Measurements from ENCODE around the gene TOMM6.
"Not testable (repeated sequence)": the region's sequence is repeated elsewhere in the genome, so short reads cannot be mapped to it uniquely, and the experiment has no call there.

The TOMM6 gene

DNA sequence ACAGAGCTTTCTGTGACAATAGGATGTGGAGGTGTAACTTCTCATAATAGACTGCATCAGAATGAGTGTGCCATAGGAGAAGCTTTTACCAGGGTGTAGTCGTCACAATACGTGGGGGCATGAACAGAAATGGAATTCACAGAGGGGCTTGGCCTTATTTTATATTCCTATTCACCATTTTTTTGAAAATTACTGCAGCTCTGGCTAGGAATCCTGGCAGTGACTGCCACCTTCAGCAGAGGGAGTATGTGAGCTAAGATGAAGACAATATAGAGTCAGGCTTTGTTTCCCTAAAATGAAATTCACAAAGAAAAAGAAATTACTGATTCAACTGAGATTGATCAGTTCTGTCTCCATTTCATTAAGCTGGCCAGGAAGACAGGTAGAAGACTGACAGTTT, 13.9 kb downstream of the TOMM6 start:
- ChIA-PET POLR2A (no interaction called here), CTCF (interaction anchor here (0.8 to 3.6 kb wide), 18 partner anchors 10 to 266 kb away, joined by 3 to 38 read pairs (median 3); partner anchors contain the start of gene TOMM6)
- TF ChIP-seq, protein P1, sequence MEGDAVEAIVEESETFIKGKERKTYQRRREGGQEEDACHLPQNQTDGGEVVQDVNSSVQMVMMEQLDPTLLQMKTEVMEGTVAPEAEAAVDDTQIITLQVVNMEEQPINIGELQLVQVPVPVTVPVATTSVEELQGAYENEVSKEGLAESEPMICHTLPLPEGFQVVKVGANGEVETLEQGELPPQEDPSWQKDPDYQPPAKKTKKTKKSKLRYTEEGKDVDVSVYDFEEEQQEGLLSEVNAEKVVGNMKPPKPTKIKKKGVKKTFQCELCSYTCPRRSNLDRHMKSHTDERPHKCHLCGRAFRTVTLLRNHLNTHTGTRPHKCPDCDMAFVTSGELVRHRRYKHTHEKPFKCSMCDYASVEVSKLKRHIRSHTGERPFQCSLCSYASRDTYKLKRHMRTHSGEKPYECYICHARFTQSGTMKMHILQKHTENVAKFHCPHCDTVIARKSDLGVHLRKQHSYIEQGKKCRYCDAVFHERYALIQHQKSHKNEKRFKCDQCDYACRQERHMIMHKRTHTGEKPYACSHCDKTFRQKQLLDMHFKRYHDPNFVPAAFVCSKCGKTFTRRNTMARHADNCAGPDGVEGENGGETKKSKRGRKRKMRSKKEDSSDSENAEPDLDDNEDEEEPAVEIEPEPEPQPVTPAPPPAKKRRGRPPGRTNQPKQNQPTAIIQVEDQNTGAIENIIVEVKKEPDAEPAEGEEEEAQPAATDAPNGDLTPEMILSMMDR (IDR thresholded peaks at IDR 0.05; ENCODE audit: control extremely low read depth, extremely low read depth, low read depth, missing control alignments), result peak; percentile 54
- no peak for DNase-seq (ENCODE audit: extremely low spot score)

- DNase-seq (ENCODE audit: extremely low spot score), result no peak
- CTCF ChIA-PET, result interaction anchor here (0.8 to 5.1 kb wide), 2 partner anchors 19 to 238 kb away, joined by 3 to 24 read pairs; partner anchors contain the start of gene TOMM6
- TF ChIP-seq, protein P1 (IDR thresholded peaks at IDR 0.05; ENCODE audit: control extremely low read depth, extremely low read depth, low read depth, missing control alignments), result no peak
- POLR2A ChIA-PET, result no interaction called here
Observed at GRCh38 chr6:41805830-41806774, 18.6 kb downstream of the TOMM6 start.

DNA sequence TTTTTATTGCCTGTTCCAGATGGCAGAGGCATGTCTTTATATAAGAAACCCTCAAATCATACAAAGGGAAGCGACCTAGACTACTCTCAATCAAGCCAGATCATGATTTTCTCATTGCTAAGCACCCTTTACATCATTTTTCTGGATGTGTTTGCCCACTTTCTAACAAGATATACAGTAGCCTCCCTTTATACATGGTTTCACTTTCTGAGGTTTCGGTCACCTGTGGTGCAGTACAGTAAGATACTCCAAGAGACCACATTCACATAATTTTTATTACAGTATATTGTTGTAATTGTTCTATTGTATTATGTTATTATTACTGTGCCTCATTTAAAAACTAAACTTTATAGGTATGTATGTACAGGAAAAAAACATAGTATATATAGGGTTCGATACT, 23.6 kb downstream of the TOMM6 start:
- TF ChIP-seq, protein P1 (IDR thresholded peaks at IDR 0.05; ENCODE audit: control extremely low read depth, extremely low read depth, low read depth, missing control alignments), result no peak

GRCh38 chr6:41811946-41812345, 24.5 kb downstream of the TOMM6 start:
- POLR2A ChIA-PET; DNase-seq (ENCODE audit: extremely low spot score); CTCF ChIA-PET: not testable (repeated sequence)

More for the DNA sequence above, 23.6 kb downstream of the TOMM6 start:
- DNase-seq (ENCODE audit: extremely low spot score), result no peak
- CTCF ChIA-PET, result no interaction called here
- POLR2A ChIA-PET, result no interaction called here

DNA sequence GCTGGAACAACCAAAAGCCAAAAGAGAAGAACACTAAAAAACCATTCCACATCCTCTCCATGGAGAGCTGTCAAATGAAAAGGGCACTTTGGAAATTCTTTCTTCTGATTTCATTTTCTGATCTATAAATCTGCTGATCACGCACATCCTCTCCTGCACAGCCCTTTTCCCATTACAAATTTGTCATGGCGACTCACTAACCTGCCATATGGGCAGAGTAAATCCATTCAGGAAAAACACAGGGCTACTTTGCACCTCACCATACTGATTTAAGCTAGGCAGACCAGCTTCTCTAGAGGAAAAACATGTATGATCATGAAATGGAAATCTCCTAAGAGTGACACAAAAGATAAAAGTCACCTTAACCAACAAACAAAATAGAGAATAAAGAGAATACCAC, 26.0 kb downstream of the TOMM6 start:
- TF ChIP-seq, protein P1 (IDR thresholded peaks at IDR 0.05; ENCODE audit: control extremely low read depth, extremely low read depth, low read depth, missing control alignments), result no peak
- no peak for DNase-seq (ENCODE audit: extremely low spot score)
- POLR2A ChIA-PET, result no interaction called here
- CTCF ChIA-PET, result interaction anchor here (1.0 to 1.5 kb wide), 4 partner anchors 10 to 32 kb away, joined by 3 read pairs; no protein-coding TSS in a partner anchor

DNA sequence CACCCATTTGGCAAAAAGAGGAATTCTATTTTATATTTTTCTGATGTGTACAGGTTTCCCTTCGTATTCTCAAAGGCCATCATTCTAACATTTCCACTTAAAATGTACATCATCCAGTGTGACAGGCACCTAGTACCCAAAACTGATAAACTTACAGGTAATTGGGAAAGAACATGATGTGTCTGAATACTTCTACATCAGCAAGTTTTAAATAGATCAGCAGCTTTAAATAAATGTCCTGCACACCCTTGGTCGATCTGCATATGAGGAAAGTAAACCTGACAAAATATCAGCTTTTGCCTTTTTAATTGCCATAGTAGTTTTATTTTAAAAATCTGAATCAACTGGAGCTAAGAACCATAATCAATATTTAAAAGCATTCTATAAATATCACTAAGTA, 26.5 kb downstream of the TOMM6 start:
- TF ChIP-seq, protein P1 (IDR thresholded peaks at IDR 0.05; ENCODE audit: control extremely low read depth, extremely low read depth, low read depth, missing control alignments), result no peak
- POLR2A ChIA-PET, result no interaction called here
- CTCF ChIA-PET, result interaction anchor here (1.0 to 1.6 kb wide), 5 partner anchors 10 to 32 kb away, joined by 3 to 5 read pairs (median 3); no protein-coding TSS in a partner anchor
- DNase-seq (ENCODE audit: extremely low spot score), result no peak

DNA sequence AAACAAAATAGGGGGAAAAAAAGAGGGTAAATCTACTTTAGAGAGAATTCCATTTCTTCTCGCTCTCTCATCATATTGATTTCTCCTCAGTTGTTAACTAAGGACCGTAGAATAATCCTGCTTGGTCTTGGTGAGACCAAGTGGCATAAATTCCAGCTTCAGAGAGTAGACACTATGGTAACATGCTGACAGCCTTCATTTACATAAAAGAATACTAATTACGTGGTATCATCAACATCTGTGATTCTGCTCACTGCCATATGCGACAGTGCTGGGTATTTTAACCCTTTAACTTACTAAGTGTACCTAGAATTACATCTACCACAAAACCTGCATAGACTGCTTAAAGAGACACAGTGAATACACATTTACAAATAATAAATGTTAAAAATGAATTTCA, 27.1 kb downstream of the TOMM6 start:
- ChIA-PET POLR2A (no interaction called here), CTCF (interaction anchor here (1.0 to 4.7 kb wide), 3 partner anchors 9 to 28 kb away, joined by 3 to 24 read pairs (median 5); partner anchors contain the start of gene TOMM6)
- TF ChIP-seq, protein P1 (IDR thresholded peaks at IDR 0.05; ENCODE audit: control extremely low read depth, extremely low read depth, low read depth, missing control alignments), result no peak
- no peak for DNase-seq (ENCODE audit: extremely low spot score)
